ENCODE results near the gene PIGL. TPM values are rescaled to one million over a fixed set of nuclear protein-coding genes. Genes with fewer than 3 reads are reported as not detected.

The PIGL gene
- polyA plus RNA-seq, 6 donors from 2014 or later = 7.1 to 16.1 (median 9.5) TPM

DNA sequence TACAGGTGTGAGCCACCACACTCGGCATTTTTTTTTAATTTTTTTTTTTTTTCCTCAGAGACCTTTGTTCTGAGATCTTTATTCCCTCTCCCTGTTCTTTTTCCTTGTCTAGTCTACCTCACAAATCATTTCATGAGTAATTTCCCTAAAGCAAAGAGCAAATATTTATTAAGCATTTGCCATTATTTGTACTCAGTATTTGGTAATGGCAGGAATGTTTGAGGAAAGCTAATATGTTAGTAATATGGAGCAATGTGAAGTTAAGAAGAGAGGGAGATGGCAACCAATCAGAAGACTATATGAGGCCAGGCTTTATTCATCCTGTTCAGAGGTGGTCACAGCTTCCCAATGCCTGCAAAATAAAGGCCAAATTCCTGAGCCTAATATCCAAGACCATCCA, 122.9 kb downstream of the PIGL start:
- Mint-ChIP-seq H3K9me3 (no peaks in the 10 kb centered on the region), H3K27ac (no peak overlapping the region), H3K4me3 (no peak overlapping the region), H3K36me3 (peaks cover 0 to 8% of the 10 kb centered on the region in 2 donors), H3K4me1 (peaks cover 0 to 3% (median 0%) of the 10 kb centered on the region in 3 donors), H3K27me3 (no peaks in the 10 kb centered on the region)
- DNase-seq = no peak
- ATAC-seq (ENCODE audit: low read depth in 2 of 2) = no peak

DNA sequence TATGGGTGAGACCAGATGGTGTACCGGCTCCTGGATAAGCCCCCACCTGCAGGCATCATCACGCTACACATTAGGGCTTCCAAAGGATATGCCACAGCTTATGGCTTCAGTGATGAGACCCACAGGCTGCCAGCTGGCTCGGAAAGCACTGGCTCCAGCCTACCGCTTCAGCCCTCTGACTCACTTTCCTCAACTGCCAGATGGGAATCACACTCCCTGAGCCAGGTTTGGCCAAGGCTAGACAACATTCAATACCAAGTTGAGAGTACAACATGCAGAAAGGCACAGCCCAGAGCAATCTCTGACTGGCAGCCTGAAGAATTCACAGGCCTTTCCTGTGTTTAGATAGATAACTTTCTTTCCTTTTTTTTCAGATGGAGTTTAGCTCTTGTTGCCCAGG, 126.0 kb downstream of the PIGL start:
- no peak for ATAC-seq (ENCODE audit: low read depth in 2 of 2)
- H3K9me3 Mint-ChIP-seq = no peaks in the 10 kb centered on the region
- DNase-seq = no peak

DNA sequence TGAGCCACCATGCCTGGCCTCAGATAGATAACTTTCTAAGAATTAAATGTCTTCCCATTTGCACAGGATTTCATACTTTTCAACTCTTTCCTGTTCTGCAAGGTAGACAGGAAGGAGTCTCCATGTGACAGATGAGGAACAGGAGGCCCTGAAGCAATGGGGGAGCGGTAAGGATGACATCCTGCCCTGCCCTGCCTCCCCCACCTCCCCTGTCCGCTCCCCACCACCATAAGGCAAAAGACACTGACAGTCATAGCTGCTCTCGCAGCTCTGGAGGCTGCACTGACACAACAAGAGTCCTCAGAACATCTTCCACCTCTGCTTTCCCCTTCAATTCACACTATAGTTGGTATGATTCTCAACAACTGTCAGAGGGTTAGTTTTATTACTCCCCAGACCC, 126.6 kb downstream of the PIGL start:
- DNase-seq = no peak
- H3K27ac Mint-ChIP-seq = no peak overlapping the region
- no peaks in the 10 kb centered on the region for H3K9me3 Mint-ChIP-seq

More for the DNA sequence above, 126.0 kb downstream of the PIGL start:
- Mint-ChIP-seq H3K27me3 (no peaks in the 10 kb centered on the region), H3K27ac (peak overlapping the region in 1 of 6 donors; percentile 36), H3K4me3 (peak overlapping the region in 1 of 8 donors; percentile 55), H3K4me1 (no peaks in the 10 kb centered on the region), H3K36me3 (peaks cover 0 to 8% of the 10 kb centered on the region in 2 donors)

DNA sequence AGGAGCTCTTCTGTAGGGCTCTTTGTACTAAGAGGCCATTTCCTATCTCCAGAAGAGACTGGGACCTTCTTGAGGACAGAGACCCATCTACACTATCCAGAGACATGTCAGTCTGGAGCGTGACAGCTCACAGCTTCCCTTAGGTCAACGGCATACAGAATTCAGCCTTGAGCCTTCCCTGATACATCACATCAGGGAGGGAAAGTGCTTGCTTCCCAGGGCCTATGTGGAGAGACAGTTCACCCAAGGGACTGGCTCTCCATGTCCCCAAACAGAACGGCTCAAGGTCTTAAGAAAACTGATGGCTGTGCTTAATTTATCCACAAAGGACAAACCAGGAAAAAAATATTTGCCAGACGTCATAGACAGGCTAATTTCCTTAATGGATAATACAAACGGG, 128.6 kb downstream of the PIGL start:
- ATAC-seq (ENCODE audit: low read depth in 2 of 2) (no peak), DNase-seq (no peak)
- H3K36me3 Mint-ChIP-seq = peaks cover 0 to 8% of the 10 kb centered on the region in 2 donors
- H3K4me1 Mint-ChIP-seq = no peaks in the 10 kb centered on the region
- H3K27me3 Mint-ChIP-seq = no peaks in the 10 kb centered on the region
- no peak overlapping the region for H3K27ac Mint-ChIP-seq
- no peaks in the 10 kb centered on the region for H3K9me3 Mint-ChIP-seq
- H3K4me3 Mint-ChIP-seq = no peak overlapping the region

More for the DNA sequence above, 126.6 kb downstream of the PIGL start:
- H3K27me3 Mint-ChIP-seq = no peaks in the 10 kb centered on the region
- ATAC-seq (ENCODE audit: low read depth in 2 of 2) = no peak
- H3K36me3 Mint-ChIP-seq = peaks cover 0 to 8% of the 10 kb centered on the region in 2 donors
- no peaks in the 10 kb centered on the region for H3K4me1 Mint-ChIP-seq
- H3K4me3 Mint-ChIP-seq = no peak overlapping the region

DNA sequence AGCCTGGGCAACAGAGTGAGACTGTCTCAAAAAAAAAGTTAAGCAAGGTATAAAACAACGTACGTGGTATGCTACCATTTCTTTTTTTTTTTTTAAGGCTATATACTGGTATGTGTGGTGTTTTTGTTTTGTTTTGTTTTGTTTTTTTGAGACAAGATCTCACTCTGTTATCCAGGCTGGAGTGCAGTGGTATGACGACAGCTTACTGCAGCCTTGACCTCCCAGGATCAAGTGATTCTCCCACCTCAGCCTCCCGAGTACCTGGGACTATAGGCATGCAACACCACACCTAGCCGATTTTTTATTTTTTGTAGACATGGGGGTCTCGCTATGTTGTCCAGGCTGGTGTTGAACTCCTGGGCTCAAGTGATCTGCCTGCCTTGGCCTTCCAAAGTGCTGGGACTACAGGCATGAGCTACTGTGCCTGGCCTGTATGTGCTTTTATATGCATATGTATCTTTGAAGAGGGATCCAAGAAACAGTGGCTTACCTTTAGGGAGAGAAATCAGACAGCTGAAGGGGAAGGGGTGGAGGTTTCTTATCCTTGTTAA, 129.8 kb downstream of the PIGL start:
- no peak overlapping the region for H3K4me3 Mint-ChIP-seq
- no peak overlapping the region for H3K27ac Mint-ChIP-seq
- H3K27me3 Mint-ChIP-seq = no peaks in the 10 kb centered on the region
- no peaks in the 10 kb centered on the region for H3K9me3 Mint-ChIP-seq
- peaks cover 0 to 8% of the 10 kb centered on the region in 2 donors for H3K36me3 Mint-ChIP-seq
- ATAC-seq (ENCODE audit: low read depth in 2 of 2) (no peak), DNase-seq (no peak)
- H3K4me1 Mint-ChIP-seq = peaks cover 0 to under 1% (median 0%) of the 10 kb centered on the region in 3 donors

DNA sequence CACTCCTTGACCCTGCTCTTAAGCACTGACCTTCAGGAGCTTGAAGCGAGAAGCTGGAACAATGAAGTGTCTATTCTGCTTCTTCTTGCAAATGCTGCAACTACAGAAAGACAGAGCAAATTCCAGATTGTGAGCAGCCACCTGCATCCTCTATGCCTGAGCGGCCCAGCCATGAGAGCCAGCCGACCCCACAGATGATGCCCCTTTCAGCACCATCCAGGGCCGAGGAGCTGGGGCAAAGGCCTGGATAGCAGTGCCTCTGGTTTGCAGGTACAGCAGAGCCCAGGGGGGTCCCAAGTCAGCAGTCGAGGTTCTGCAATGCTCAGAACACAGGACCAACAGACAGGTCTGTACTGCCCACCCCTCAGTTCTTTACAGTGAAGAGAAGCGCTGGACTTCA, 131.6 kb downstream of the PIGL start:
- Mint-ChIP-seq H3K4me1 (peaks cover 6 to 9% (median 9%) of the 10 kb centered on the region in 3 donors), H3K27me3 (no peaks in the 10 kb centered on the region), H3K27ac (no peak overlapping the region), H3K36me3 (peaks cover 0 to 8% of the 10 kb centered on the region in 2 donors), H3K4me3 (no peak overlapping the region), H3K9me3 (no peaks in the 10 kb centered on the region)
- ATAC-seq (ENCODE audit: low read depth in 2 of 2) (no peak), DNase-seq (no peak)

DNA sequence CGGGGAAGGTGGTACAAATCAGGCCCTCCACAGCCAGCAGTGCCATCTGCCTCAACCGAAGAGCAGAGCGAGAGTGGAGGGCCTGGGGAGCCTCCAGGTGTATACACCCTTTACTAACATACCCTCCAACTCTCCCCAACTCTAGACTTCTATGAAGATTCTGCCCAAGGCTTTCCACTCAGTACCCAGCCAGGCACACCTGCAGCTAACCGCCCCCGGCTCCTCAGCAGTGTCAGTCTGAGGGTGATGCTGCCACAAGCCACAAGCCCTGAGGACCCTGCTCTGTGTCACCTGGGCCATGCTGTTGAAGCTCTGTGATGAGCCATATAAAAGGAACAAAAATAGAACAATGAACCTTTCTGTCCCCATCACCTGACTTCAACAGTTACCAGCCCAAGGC, 132.4 kb downstream of the PIGL start:
- Mint-ChIP-seq H3K4me3 (peak overlapping the region in 1 of 8 donors; percentile 12), H3K4me1 (peaks cover 6 to 14% (median 9%) of the 10 kb centered on the region in 3 donors), H3K27me3 (no peaks in the 10 kb centered on the region), H3K27ac (peak overlapping the region in 2 of 6 donors; percentile 20 to 59), H3K36me3 (peaks cover 0 to 1% of the 10 kb centered on the region in 2 donors), H3K9me3 (no peaks in the 10 kb centered on the region)
- no peak for ATAC-seq (ENCODE audit: low read depth in 2 of 2)
- DNase-seq = no peak

DNA sequence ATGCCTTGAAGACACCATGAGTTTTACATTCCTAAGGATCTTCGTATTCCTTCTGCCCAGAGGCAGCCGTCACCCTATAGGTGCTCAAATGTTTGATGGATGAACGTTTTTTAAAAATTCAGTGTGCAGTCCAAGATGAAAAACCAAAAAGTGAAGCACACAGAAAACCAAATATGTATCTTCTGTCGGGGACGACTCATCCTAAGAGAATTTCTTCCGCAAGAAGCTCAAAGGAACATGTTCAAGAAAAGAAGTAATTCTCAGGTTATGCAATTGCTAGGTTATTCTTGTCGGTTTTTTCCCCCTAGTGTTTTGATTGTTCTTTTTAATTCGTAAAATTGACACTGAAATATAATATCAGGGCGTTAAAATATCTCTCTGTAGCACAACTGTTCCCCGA, 134.8 kb downstream of the PIGL start:
- Mint-ChIP-seq H3K9me3 (no peaks in the 10 kb centered on the region), H3K36me3 (no peaks in the 10 kb centered on the region), H3K4me1 (peaks cover 6 to 14% (median 9%) of the 10 kb centered on the region in 3 donors), H3K27ac (peak overlapping the region in 4 of 6 donors; percentile 12 to 44 (median 22)), H3K4me3 (peak overlapping the region; percentile 84 to 97 (median 94)), H3K27me3 (no peaks in the 10 kb centered on the region)
- no peak for ATAC-seq (ENCODE audit: low read depth in 2 of 2)
- DNase-seq = no peak

DNA sequence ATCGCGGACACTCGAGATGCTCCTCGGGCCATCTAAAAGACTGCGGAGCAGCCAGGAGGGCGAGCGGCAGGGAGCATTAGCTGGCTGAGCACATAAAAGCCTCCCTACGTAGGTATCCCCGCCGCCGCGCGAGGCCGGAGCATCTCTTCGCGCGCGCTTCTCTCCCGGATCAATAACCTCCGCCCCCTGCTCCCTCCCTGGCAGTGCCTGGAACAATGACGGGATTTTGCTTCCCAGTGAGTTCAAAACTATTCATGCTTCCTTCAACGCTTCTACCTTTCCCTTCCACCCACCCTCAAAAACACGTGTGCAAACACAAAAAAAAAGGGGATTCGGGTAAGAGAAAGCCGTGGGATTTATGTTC, 135.3 kb downstream of the PIGL start:
- ATAC-seq (ENCODE audit: low read depth in 2 of 2) (no peak), DNase-seq (peak; percentile 2)
- Mint-ChIP-seq H3K4me3 (peak overlapping the region; percentile 84 to 97 (median 94)), H3K9me3 (no peaks in the 10 kb centered on the region), H3K36me3 (no peaks in the 10 kb centered on the region), H3K27ac (peak overlapping the region; percentile 12 to 85 (median 56)), H3K27me3 (no peaks in the 10 kb centered on the region), H3K4me1 (peaks cover 6 to 14% (median 9%) of the 10 kb centered on the region in 3 donors)

DNA sequence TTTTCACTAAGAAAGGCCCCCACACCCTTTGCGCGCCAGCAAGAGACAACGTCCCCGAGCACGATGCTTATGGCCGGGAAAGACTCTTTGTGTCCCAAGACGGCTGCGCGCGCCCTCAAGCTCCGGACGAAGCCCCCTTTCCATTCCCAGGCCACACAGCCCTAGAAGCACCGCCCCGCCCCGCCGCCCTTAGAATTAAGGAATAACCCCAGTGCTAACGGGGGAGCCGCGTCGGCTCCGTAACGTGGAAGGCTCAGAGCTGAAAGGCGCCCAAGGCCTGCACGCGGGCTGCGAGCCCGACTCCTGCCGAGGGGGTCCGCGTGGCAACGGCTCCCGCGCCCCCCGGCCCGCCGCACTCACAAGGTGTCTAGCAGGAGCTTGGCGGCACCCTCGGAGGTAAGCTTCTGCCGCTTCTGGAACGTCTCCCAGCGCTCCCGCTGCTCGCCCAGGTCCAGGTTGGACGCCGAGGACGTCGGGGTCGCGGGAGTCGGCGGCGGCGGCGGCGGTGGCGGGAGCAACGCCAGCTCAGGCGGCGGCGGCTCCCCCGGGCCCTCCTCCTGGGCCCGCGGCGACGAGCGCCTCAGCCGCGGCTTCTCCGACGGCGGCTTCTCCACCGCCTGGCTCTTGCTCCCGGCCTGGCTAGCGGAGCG, 135.8 kb downstream of the PIGL start:
- H3K27me3 Mint-ChIP-seq = no peaks in the 10 kb centered on the region
- peak overlapping the region; percentile 84 to 97 (median 94) for H3K4me3 Mint-ChIP-seq
- H3K9me3 Mint-ChIP-seq = no peaks in the 10 kb centered on the region
- ATAC-seq (ENCODE audit: low read depth in 2 of 2) (peak; percentile 62 to 68), DNase-seq (peak; percentile 38)
- H3K36me3 Mint-ChIP-seq = no peaks in the 10 kb centered on the region
- H3K4me1 Mint-ChIP-seq = peaks cover 6 to 14% (median 9%) of the 10 kb centered on the region in 3 donors
- H3K27ac Mint-ChIP-seq = peak overlapping the region in 3 of 6 donors; percentile 25 to 85 (median 75)

DNA sequence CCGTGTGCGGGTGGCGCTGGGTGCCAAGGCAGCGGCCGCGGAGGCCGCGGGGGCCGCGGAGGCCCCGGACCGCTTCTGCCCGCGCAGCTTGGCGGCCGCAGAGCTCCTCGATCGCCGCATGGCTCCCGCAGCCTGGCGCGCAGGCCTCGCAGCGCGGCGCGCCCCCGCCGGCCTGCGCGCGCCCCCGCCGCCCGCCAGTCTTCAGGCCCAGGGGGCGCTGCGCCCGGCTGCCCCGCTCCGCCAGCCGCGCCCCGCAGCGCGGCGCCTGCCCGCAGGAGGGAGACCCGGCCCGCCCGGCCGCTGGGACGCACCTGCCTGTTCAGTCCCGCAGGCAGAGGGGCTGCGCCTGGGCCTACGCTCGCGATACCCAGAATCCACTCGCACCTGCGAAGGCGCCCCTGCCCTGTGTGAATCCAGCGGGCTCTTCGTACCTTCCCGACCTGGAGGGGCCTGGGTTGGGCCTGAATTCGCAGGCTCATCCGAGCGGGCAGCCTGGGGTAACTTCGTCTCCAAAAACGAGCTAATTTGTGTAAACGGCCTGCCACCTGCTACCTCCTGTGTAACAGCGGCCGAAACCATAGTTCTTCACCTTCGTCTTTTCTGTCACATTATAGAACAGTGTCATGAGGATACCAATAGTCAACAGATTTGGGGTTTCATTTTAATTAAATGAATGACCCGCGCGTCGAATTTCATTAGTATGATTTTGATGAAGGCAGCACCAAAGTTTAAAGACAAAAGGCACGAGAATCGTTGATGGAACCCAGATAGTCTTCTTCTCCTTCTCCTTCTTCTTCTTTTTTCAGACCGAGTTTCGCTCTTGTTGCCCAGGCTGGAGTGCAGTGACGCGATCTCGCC, 136.5 kb downstream of the PIGL start, which contains the start of gene CENPV:
Gene CENPV (minus strand): TSS at position 153 of the 858 bp plus-strand sequence. CDS start 33 bp downstream, at position 120.
- peaks cover 6 to 14% (median 9%) of the 10 kb centered on the region in 3 donors for H3K4me1 Mint-ChIP-seq
- H3K27ac Mint-ChIP-seq = peak within 1 kb of the TSS in 5 of 6 donors; percentile 44 to 89 (median 75)
- ATAC-seq (ENCODE audit: low read depth in 2 of 2) = peak; percentile 79 to 82
- H3K9me3 Mint-ChIP-seq = no peaks in the 10 kb centered on the region
- peak within 1 kb of the TSS; percentile 88 to 97 (median 94) for H3K4me3 Mint-ChIP-seq
- H3K36me3 Mint-ChIP-seq = no peaks in the 10 kb centered on the region
- DNase-seq = peak; percentile 69
- H3K27me3 Mint-ChIP-seq = no peaks in the 10 kb centered on the region

DNA sequence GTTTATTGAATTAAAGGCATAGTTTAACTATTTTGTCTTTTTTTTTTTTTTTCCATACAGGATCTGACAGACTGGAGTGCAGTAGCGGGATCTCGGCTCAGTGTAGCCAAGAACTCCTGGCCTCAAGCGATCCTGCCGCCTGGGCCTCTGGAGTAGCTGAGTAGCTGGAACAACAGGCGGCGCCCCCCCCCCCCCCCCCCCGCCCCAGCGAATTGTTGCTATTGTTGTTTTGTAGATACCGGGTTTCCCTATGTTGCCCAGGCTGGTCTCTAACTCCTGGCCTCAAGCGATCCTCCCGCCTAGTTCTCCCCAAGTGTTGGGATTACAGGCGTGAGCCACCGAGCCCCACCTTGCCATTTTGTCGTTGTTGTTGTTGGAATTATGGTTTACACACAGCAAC, 137.6 kb downstream of the PIGL start:
- Mint-ChIP-seq H3K27ac (peak overlapping the region in 1 of 6 donors; percentile 69), H3K27me3 (no peaks in the 10 kb centered on the region), H3K4me3 (peak overlapping the region; percentile 15 to 88 (median 68)), H3K9me3 (no peaks in the 10 kb centered on the region), H3K36me3 (no peaks in the 10 kb centered on the region), H3K4me1 (peaks cover 6 to 14% (median 9%) of the 10 kb centered on the region in 3 donors)
- DNase-seq (no peak), ATAC-seq (ENCODE audit: low read depth in 2 of 2) (no peak)

DNA sequence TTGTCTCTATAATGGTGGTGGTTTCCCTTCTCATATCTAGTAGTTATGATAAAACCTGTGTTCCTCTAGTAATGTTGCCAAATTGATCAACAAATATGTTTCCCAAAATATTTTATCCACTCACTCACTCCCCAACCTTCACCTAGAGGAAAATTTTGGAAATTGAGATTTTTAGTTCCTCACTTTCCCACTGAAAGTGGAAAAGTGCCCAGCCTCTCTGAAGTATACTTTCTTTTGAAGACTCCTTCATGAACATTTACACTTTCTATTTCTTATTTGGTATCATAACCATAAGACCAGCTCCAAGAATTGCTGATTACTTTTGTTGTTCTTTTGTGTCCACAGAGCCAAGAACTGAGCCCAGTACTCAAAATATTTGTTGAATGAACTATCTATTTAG, 141.4 kb downstream of the PIGL start:
- no peaks in the 10 kb centered on the region for H3K36me3 Mint-ChIP-seq
- H3K9me3 Mint-ChIP-seq = no peaks in the 10 kb centered on the region
- peak overlapping the region in 1 of 8 donors; percentile 30 for H3K4me3 Mint-ChIP-seq
- H3K4me1 Mint-ChIP-seq = peaks cover 0 to 5% (median 0%) of the 10 kb centered on the region in 3 donors
- H3K27me3 Mint-ChIP-seq = no peaks in the 10 kb centered on the region
- DNase-seq = no peak
- no peak for ATAC-seq (ENCODE audit: low read depth in 2 of 2)
- no peak overlapping the region for H3K27ac Mint-ChIP-seq

All from naive B cell (primary cell).